NB4 (cell line): ENCODE results near the gene USP51.

Experiments
- POLR2A ChIP-seq: IDR thresholded peaks from 2 replicates; pipeline ENCODE4 v1.6.1; 2011; ENCODE audit warnings: mild to moderate bottlenecking; ENCODE audit not compliant: insufficient read length; ENCODE audit errors: extremely low read depth
- TF ChIP-seq, protein P1 (sequence below): IDR thresholded peaks from one replicate; pipeline ENCODE4 v1.5.1; 2012; ENCODE audit warnings: low read depth, low read length

DNA sequence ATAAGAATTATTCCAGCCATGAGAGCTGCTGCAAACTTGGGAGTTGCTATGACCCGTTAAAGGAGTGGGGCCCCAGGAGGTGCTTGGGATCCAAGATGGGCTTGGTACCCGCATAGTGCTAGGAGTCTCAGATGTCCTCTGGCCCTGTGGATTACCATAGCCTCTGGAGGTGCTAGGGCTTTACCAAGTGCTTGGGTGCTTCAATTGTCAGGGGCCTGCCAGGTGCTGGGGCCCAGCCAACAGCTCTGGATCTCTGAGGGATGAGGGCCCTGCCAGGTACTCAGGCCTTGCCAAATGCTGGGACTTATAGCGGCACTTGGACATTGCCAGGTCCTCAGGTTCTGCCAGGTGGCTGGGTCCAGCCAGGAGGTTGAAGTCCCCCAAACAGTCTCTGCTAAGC lies 32.0 kb upstream of the USP51 start:
- TF ChIP-seq, protein P1, sequence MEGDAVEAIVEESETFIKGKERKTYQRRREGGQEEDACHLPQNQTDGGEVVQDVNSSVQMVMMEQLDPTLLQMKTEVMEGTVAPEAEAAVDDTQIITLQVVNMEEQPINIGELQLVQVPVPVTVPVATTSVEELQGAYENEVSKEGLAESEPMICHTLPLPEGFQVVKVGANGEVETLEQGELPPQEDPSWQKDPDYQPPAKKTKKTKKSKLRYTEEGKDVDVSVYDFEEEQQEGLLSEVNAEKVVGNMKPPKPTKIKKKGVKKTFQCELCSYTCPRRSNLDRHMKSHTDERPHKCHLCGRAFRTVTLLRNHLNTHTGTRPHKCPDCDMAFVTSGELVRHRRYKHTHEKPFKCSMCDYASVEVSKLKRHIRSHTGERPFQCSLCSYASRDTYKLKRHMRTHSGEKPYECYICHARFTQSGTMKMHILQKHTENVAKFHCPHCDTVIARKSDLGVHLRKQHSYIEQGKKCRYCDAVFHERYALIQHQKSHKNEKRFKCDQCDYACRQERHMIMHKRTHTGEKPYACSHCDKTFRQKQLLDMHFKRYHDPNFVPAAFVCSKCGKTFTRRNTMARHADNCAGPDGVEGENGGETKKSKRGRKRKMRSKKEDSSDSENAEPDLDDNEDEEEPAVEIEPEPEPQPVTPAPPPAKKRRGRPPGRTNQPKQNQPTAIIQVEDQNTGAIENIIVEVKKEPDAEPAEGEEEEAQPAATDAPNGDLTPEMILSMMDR = no peak
- no peak for TF ChIP-seq POLR2A
